ENCODE measurements around the gene EYA2.
"Not testable (repeated sequence)": the region's sequence is repeated elsewhere in the genome, so short reads cannot be mapped to it uniquely, and the experiment has no call there.

The EYA2 gene

GRCh38 chr20:46954490-46955038, 59.9 kb downstream of the EYA2 start:
- Histone ChIP-seq H3K4me3 (ENCODE audit: control insufficient read depth in 1 of 7, extremely low read depth in 1 of 7, insufficient read depth in 4 of 7, low read depth in 2 of 7, low read length in 6 of 7) (no peak overlapping the region), H3K9me3 (ENCODE audit: control extremely low read depth in 1 of 5, control insufficient read depth in 4 of 5, insufficient read depth in 2 of 5, low read depth in 1 of 5, low read length in 4 of 5) (peaks cover 0 to 2% (median 0%) of the 10 kb centered on the region in 5 experiments), H3K36me3 (ENCODE audit: control insufficient read depth in 4 of 4, insufficient read depth in 4 of 4, low read length in 3 of 4) (no peaks in the 10 kb centered on the region), H3K4me1 (ENCODE audit: control extremely low read depth in 1 of 4, control insufficient read depth in 4 of 4, insufficient read depth in 4 of 4, low read length in 3 of 4) (no peaks in the 10 kb centered on the region), H3K27me3 (replicated peaks in 2 of 5; ENCODE audit: control insufficient read depth in 4 of 5, insufficient read depth in 5 of 5, low read length in 4 of 5) (peaks cover 0 to 6% (median 2%) of the 10 kb centered on the region in 5 experiments), H3K27ac (ENCODE audit: insufficient read depth in 1 of 2, low read depth in 1 of 2, low read length in 2 of 2, poor library complexity in 1 of 2, severe bottlenecking in 2 of 2) (no peak overlapping the region)
- ChIA-PET CTCF (no interaction called here), POLR2A (no interaction called here)
- 74% methylated on average over 11 of the region's 15 CpGs for WGBS (ENCODE audit: insufficient coverage)
- no peak for DNase-seq

- WGBS (ENCODE audit: insufficient coverage) = no CpG with 5 or more reads among the region's 2 CpGs
- Histone ChIP-seq H3K4me3 (ENCODE audit: control insufficient read depth in 1 of 7, extremely low read depth in 1 of 7, insufficient read depth in 4 of 7, low read depth in 2 of 7, low read length in 6 of 7) (no peak overlapping the region), H3K9me3 (ENCODE audit: control extremely low read depth in 1 of 5, control insufficient read depth in 4 of 5, insufficient read depth in 2 of 5, low read depth in 1 of 5, low read length in 4 of 5) (peaks cover 0 to 2% (median 0%) of the 10 kb centered on the region in 5 experiments), H3K27ac (ENCODE audit: insufficient read depth in 1 of 2, low read depth in 1 of 2, low read length in 2 of 2, poor library complexity in 1 of 2, severe bottlenecking in 2 of 2) (no peak overlapping the region), H3K27me3 (replicated peaks in 2 of 5; ENCODE audit: control insufficient read depth in 4 of 5, insufficient read depth in 5 of 5, low read length in 4 of 5) (peaks cover 0 to 5% (median 2%) of the 10 kb centered on the region in 5 experiments), H3K36me3 (ENCODE audit: control insufficient read depth in 4 of 4, insufficient read depth in 4 of 4, low read length in 3 of 4) (no peaks in the 10 kb centered on the region), H3K4me1 (ENCODE audit: control extremely low read depth in 1 of 4, control insufficient read depth in 4 of 4, insufficient read depth in 4 of 4, low read length in 3 of 4) (no peaks in the 10 kb centered on the region)
- CTCF ChIA-PET = interaction anchor here (0.6 kb wide), 1 partner anchor 134 kb away, joined by 3 read pairs; no protein-coding TSS in a partner anchor
- POLR2A ChIA-PET = no interaction called here
- DNase-seq = no peak
Measured at GRCh38 chr20:46955601-46956556, 61.2 kb downstream of the EYA2 start.

GRCh38 chr20:46959081-46959692, 64.5 kb downstream of the EYA2 start:
- H3K36me3 ChIP-seq (ENCODE audit: control insufficient read depth in 4 of 4, insufficient read depth in 4 of 4, low read length in 3 of 4) = no peaks in the 10 kb centered on the region
- no peaks in the 10 kb centered on the region for H3K4me1 ChIP-seq (ENCODE audit: control extremely low read depth in 1 of 4, control insufficient read depth in 4 of 4, insufficient read depth in 4 of 4, low read length in 3 of 4)
- CTCF ChIA-PET = no interaction called here
- H3K27me3 ChIP-seq (replicated peaks in 2 of 5; ENCODE audit: control insufficient read depth in 4 of 5, insufficient read depth in 5 of 5, low read length in 4 of 5) = peaks cover 0 to 3% (median 0%) of the 10 kb centered on the region in 5 experiments
- no peak overlapping the region for H3K4me3 ChIP-seq (ENCODE audit: control insufficient read depth in 1 of 7, extremely low read depth in 1 of 7, insufficient read depth in 4 of 7, low read depth in 2 of 7, low read length in 6 of 7)
- peaks cover 0 to 2% (median 0%) of the 10 kb centered on the region in 5 experiments for H3K9me3 ChIP-seq (ENCODE audit: control extremely low read depth in 1 of 5, control insufficient read depth in 4 of 5, insufficient read depth in 2 of 5, low read depth in 1 of 5, low read length in 4 of 5)
- WGBS (ENCODE audit: insufficient coverage) = 87% methylated on average over 13 of the region's 13 CpGs
- H3K27ac ChIP-seq (ENCODE audit: insufficient read depth in 1 of 2, low read depth in 1 of 2, low read length in 2 of 2, poor library complexity in 1 of 2, severe bottlenecking in 2 of 2) = no peak overlapping the region
- POLR2A ChIA-PET = no interaction called here
- no peak for DNase-seq

GRCh38 chr20:46959821-46960220, 65.2 kb downstream of the EYA2 start:
- H3K4me1 ChIP-seq (ENCODE audit: control extremely low read depth in 1 of 4, control insufficient read depth in 4 of 4, insufficient read depth in 4 of 4, low read length in 3 of 4) = no peaks in the 10 kb centered on the region
- ChIA-PET CTCF (no interaction called here), POLR2A (no interaction called here)
- H3K27ac ChIP-seq (ENCODE audit: insufficient read depth in 1 of 2, low read depth in 1 of 2, low read length in 2 of 2, poor library complexity in 1 of 2, severe bottlenecking in 2 of 2) = no peak overlapping the region
- H3K9me3 ChIP-seq (ENCODE audit: control extremely low read depth in 1 of 5, control insufficient read depth in 4 of 5, insufficient read depth in 2 of 5, low read depth in 1 of 5, low read length in 4 of 5) = peaks cover 0 to 2% (median 0%) of the 10 kb centered on the region in 5 experiments
- no peaks in the 10 kb centered on the region for H3K36me3 ChIP-seq (ENCODE audit: control insufficient read depth in 4 of 4, insufficient read depth in 4 of 4, low read length in 3 of 4)
- H3K4me3 ChIP-seq (ENCODE audit: control insufficient read depth in 1 of 7, extremely low read depth in 1 of 7, insufficient read depth in 4 of 7, low read depth in 2 of 7, low read length in 6 of 7) = no peak overlapping the region
- peaks cover 0 to 3% (median 0%) of the 10 kb centered on the region in 5 experiments for H3K27me3 ChIP-seq (replicated peaks in 2 of 5; ENCODE audit: control insufficient read depth in 4 of 5, insufficient read depth in 5 of 5, low read length in 4 of 5)
- 92% methylated on average over 7 of the region's 9 CpGs for WGBS (ENCODE audit: insufficient coverage)
- no peak for DNase-seq

GRCh38 chr20:46960536-46960935, 65.9 kb downstream of the EYA2 start:
- WGBS (ENCODE audit: insufficient coverage) = 86% methylated on average over 9 of the region's 11 CpGs
- CTCF ChIA-PET = no interaction called here
- no peak overlapping the region for H3K27ac ChIP-seq (ENCODE audit: insufficient read depth in 1 of 2, low read depth in 1 of 2, low read length in 2 of 2, poor library complexity in 1 of 2, severe bottlenecking in 2 of 2)
- peaks cover 0 to 2% (median 0%) of the 10 kb centered on the region in 5 experiments for H3K9me3 ChIP-seq (ENCODE audit: control extremely low read depth in 1 of 5, control insufficient read depth in 4 of 5, insufficient read depth in 2 of 5, low read depth in 1 of 5, low read length in 4 of 5)
- peaks cover 0 to 3% (median 0%) of the 10 kb centered on the region in 5 experiments for H3K27me3 ChIP-seq (replicated peaks in 2 of 5; ENCODE audit: control insufficient read depth in 4 of 5, insufficient read depth in 5 of 5, low read length in 4 of 5)
- no peaks in the 10 kb centered on the region for H3K4me1 ChIP-seq (ENCODE audit: control extremely low read depth in 1 of 4, control insufficient read depth in 4 of 4, insufficient read depth in 4 of 4, low read length in 3 of 4)
- H3K4me3 ChIP-seq (ENCODE audit: control insufficient read depth in 1 of 7, extremely low read depth in 1 of 7, insufficient read depth in 4 of 7, low read depth in 2 of 7, low read length in 6 of 7) = no peak overlapping the region
- H3K36me3 ChIP-seq (ENCODE audit: control insufficient read depth in 4 of 4, insufficient read depth in 4 of 4, low read length in 3 of 4) = no peaks in the 10 kb centered on the region
- no peak for DNase-seq
- POLR2A ChIA-PET = no interaction called here

GRCh38 chr20:46961968-46962367, 67.3 kb downstream of the EYA2 start:
- H3K4me1 ChIP-seq (ENCODE audit: control extremely low read depth in 1 of 4, control insufficient read depth in 4 of 4, insufficient read depth in 4 of 4, low read length in 3 of 4); H3K27ac ChIP-seq (ENCODE audit: insufficient read depth in 1 of 2, low read depth in 1 of 2, low read length in 2 of 2, poor library complexity in 1 of 2, severe bottlenecking in 2 of 2); H3K36me3 ChIP-seq (ENCODE audit: control insufficient read depth in 4 of 4, insufficient read depth in 4 of 4, low read length in 3 of 4); POLR2A ChIA-PET; CTCF ChIA-PET; DNase-seq; H3K27me3 ChIP-seq (replicated peaks in 2 of 5; ENCODE audit: control insufficient read depth in 4 of 5, insufficient read depth in 5 of 5, low read length in 4 of 5); H3K9me3 ChIP-seq (ENCODE audit: control extremely low read depth in 1 of 5, control insufficient read depth in 4 of 5, insufficient read depth in 2 of 5, low read depth in 1 of 5, low read length in 4 of 5); H3K4me3 ChIP-seq (ENCODE audit: control insufficient read depth in 1 of 7, extremely low read depth in 1 of 7, insufficient read depth in 4 of 7, low read depth in 2 of 7, low read length in 6 of 7): not testable (repeated sequence)
- WGBS (ENCODE audit: insufficient coverage) = 100% methylated on average over 1 of the region's 4 CpGs

Data from common myeloid progenitor, CD34-positive (primary cell).